HEK293T (cell line): ENCODE data around the gene ZNF641.

ENCODE experiments used
- ARNT ChIP-seq: fragments of 450-650 bp; IDR thresholded peaks from 2 replicates; pipeline ENCODE4 v1.6.1; 2017; ENCODE audit warnings: mild to moderate bottlenecking
- BHLHE40 ChIP-seq: fragments of 450-650 bp; IDR thresholded peaks from 2 replicates; pipeline ENCODE4 v1.6.1; 2016; ENCODE audit warnings: mild to moderate bottlenecking, moderate library complexity, borderline replicate concordance
- CTBP1 ChIP-seq: fragments of 450-650 bp; IDR thresholded peaks from 2 replicates; pipeline ENCODE4 v1.6.1; 2016; ENCODE audit warnings: borderline replicate concordance
- FOXA1 ChIP-seq: fragments of 450-650 bp; IDR thresholded peaks from 2 replicates; pipeline ENCODE4 v1.6.1; 2016; ENCODE audit warnings: mild to moderate bottlenecking
- FOXK2 ChIP-seq: fragments of 450-650 bp; IDR thresholded peaks from 2 replicates; pipeline ENCODE4 v1.6.1; 2016; ENCODE audit warnings: mild to moderate bottlenecking
- L3MBTL2 ChIP-seq: fragments of 450-650 bp; conservative IDR thresholded peaks from 2 replicates; pipeline ENCODE4 v1.6.1; 2016; ENCODE audit warnings: mild to moderate bottlenecking
- NFRKB ChIP-seq: fragments of 450-650 bp; IDR thresholded peaks from 2 replicates; pipeline ENCODE4 v1.6.1; 2016; ENCODE audit warnings: mild to moderate bottlenecking, moderate library complexity
- SP1 ChIP-seq: fragments of 450-650 bp; IDR thresholded peaks from 2 replicates; pipeline ENCODE4 v1.6.1; 2017
- SUZ12 ChIP-seq: fragments of 450-650 bp; IDR thresholded peaks from 2 replicates; pipeline ENCODE4 v1.6.1; 2016; ENCODE audit warnings: mild to moderate bottlenecking
- TARDBP ChIP-seq: fragments of 450-650 bp; IDR thresholded peaks from 2 replicates; pipeline ENCODE4 v1.6.1; 2016
- TF ChIP-seq, protein P1 (sequence below): fragments of 450-650 bp; IDR thresholded peaks from 2 replicates; pipeline ENCODE4 v1.6.1; 2016

DNA sequence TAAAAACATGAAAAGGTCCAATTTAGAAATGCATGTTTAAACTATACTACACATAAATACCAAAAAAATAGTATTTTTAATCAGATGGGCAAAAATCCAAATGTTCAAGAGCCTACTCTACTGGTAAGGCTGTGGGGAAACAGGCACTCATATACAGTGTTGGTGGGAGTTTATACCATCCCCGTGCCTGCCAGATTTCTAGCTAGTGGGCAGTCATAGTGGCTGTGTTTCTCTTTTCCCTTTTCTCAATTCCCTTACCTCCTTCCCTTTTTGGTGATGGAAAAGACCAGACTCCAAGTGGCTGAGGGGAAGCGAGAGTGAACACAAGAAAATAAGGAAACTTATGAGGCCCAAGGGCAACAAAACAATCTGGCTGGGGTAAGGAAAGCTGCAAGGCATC lies 14.7 kb downstream of the ZNF641 start:
- TF ChIP-seq SUZ12 (no peak), TARDBP (no peak), FOXK2 (no peak), L3MBTL2 (no peak), ARNT (no peak), BHLHE40 (no peak), NFRKB (no peak), SP1 (no peak), FOXA1 (no peak), CTBP1 (no peak)
- TF ChIP-seq, protein P1, sequence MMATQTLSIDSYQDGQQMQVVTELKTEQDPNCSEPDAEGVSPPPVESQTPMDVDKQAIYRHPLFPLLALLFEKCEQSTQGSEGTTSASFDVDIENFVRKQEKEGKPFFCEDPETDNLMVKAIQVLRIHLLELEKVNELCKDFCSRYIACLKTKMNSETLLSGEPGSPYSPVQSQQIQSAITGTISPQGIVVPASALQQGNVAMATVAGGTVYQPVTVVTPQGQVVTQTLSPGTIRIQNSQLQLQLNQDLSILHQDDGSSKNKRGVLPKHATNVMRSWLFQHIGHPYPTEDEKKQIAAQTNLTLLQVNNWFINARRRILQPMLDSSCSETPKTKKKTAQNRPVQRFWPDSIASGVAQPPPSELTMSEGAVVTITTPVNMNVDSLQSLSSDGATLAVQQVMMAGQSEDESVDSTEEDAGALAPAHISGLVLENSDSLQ = no peak
